Measurements from ENCODE around the gene MYO7A.

Gene MYO7A

GRCh38 chr11:77204754-77205466 is 76.9 kb downstream of the MYO7A start:
- peaks cover 2 to 14% (median 8%) of the 10 kb centered on the region in 5 donors for H3K4me1 ChIP-seq (ENCODE audit: control insufficient read depth in 5 of 5, insufficient read depth in 5 of 5, low read length in 5 of 5)
- H3K36me3 ChIP-seq (ENCODE audit: control insufficient read depth in 5 of 5, insufficient read depth in 5 of 5, low read length in 5 of 5): peaks cover 0 to 46% (median 8%) of the 10 kb centered on the region in 5 donors
- no peak overlapping the region for H3K4me3 ChIP-seq (ENCODE audit: low read depth in 1 of 5, low read length in 5 of 5)
- H3K9ac ChIP-seq (ENCODE audit: low read length in 5 of 5): no peak overlapping the region
- no peaks in the 10 kb centered on the region for H3K27me3 ChIP-seq (ENCODE audit: control insufficient read depth in 5 of 5, insufficient read depth in 4 of 5, low read length in 5 of 5)
- H3K27ac ChIP-seq (ENCODE audit: low read depth, low read length): no peak overlapping the region
- no peaks in the 10 kb centered on the region for H3K9me3 ChIP-seq (ENCODE audit: control insufficient read depth in 5 of 5, low read length in 5 of 5)

GRCh38 chr11:77205467-77206263 is 77.6 kb downstream of the MYO7A start:
- Histone ChIP-seq H3K27me3 (ENCODE audit: control insufficient read depth in 5 of 5, insufficient read depth in 4 of 5, low read length in 5 of 5) (no peaks in the 10 kb centered on the region), H3K4me3 (ENCODE audit: low read depth in 1 of 5, low read length in 5 of 5) (no peak overlapping the region), H3K9ac (ENCODE audit: low read length in 5 of 5) (no peak overlapping the region), H3K36me3 (ENCODE audit: control insufficient read depth in 5 of 5, insufficient read depth in 5 of 5, low read length in 5 of 5) (peaks cover 0 to 48% (median 7%) of the 10 kb centered on the region in 5 donors), H3K27ac (ENCODE audit: low read depth, low read length) (no peak overlapping the region), H3K4me1 (ENCODE audit: control insufficient read depth in 5 of 5, insufficient read depth in 5 of 5, low read length in 5 of 5) (peaks cover 2 to 14% (median 8%) of the 10 kb centered on the region in 5 donors), H3K9me3 (ENCODE audit: control insufficient read depth in 5 of 5, low read length in 5 of 5) (no peaks in the 10 kb centered on the region)

- peaks cover 2 to 14% (median 8%) of the 10 kb centered on the region in 5 donors for H3K4me1 ChIP-seq (ENCODE audit: control insufficient read depth in 5 of 5, insufficient read depth in 5 of 5, low read length in 5 of 5)
- no peak overlapping the region for H3K9ac ChIP-seq (ENCODE audit: low read length in 5 of 5)
- H3K9me3 ChIP-seq (ENCODE audit: control insufficient read depth in 5 of 5, low read length in 5 of 5): no peaks in the 10 kb centered on the region
- H3K27me3 ChIP-seq (ENCODE audit: control insufficient read depth in 5 of 5, insufficient read depth in 4 of 5, low read length in 5 of 5): no peaks in the 10 kb centered on the region
- peaks cover 0 to 48% (median 8%) of the 10 kb centered on the region in 5 donors for H3K36me3 ChIP-seq (ENCODE audit: control insufficient read depth in 5 of 5, insufficient read depth in 5 of 5, low read length in 5 of 5)
- no peak overlapping the region for H3K4me3 ChIP-seq (ENCODE audit: low read depth in 1 of 5, low read length in 5 of 5)
- no peak overlapping the region for H3K27ac ChIP-seq (ENCODE audit: low read depth, low read length)
Measured at GRCh38 chr11:77206264-77207018, 78.4 kb downstream of the MYO7A start.

- no peak overlapping the region for H3K27ac ChIP-seq (ENCODE audit: low read depth, low read length)
- no peak overlapping the region for H3K4me3 ChIP-seq (ENCODE audit: low read depth in 1 of 5, low read length in 5 of 5)
- peaks cover 2 to 14% (median 8%) of the 10 kb centered on the region in 5 donors for H3K4me1 ChIP-seq (ENCODE audit: control insufficient read depth in 5 of 5, insufficient read depth in 5 of 5, low read length in 5 of 5)
- H3K27me3 ChIP-seq (ENCODE audit: control insufficient read depth in 5 of 5, insufficient read depth in 4 of 5, low read length in 5 of 5): no peaks in the 10 kb centered on the region
- H3K9ac ChIP-seq (ENCODE audit: low read length in 5 of 5): no peak overlapping the region
- H3K36me3 ChIP-seq (ENCODE audit: control insufficient read depth in 5 of 5, insufficient read depth in 5 of 5, low read length in 5 of 5): peaks cover 0 to 46% (median 13%) of the 10 kb centered on the region in 5 donors
- no peaks in the 10 kb centered on the region for H3K9me3 ChIP-seq (ENCODE audit: control insufficient read depth in 5 of 5, low read length in 5 of 5)
Measured at GRCh38 chr11:77207019-77207485, 79.0 kb downstream of the MYO7A start.

- Histone ChIP-seq H3K9me3 (ENCODE audit: control insufficient read depth in 5 of 5, low read length in 5 of 5) (no peaks in the 10 kb centered on the region), H3K27me3 (ENCODE audit: control insufficient read depth in 5 of 5, insufficient read depth in 4 of 5, low read length in 5 of 5) (no peaks in the 10 kb centered on the region), H3K4me1 (ENCODE audit: control insufficient read depth in 5 of 5, insufficient read depth in 5 of 5, low read length in 5 of 5) (peaks cover 2 to 14% (median 8%) of the 10 kb centered on the region in 5 donors), H3K36me3 (ENCODE audit: control insufficient read depth in 5 of 5, insufficient read depth in 5 of 5, low read length in 5 of 5) (peaks cover 0 to 48% (median 12%) of the 10 kb centered on the region in 5 donors), H3K27ac (ENCODE audit: low read depth, low read length) (no peak overlapping the region), H3K9ac (ENCODE audit: low read length in 5 of 5) (no peak overlapping the region), H3K4me3 (ENCODE audit: low read depth in 1 of 5, low read length in 5 of 5) (no peak overlapping the region)
Measured at GRCh38 chr11:77207618-77208313, 79.7 kb downstream of the MYO7A start.

GRCh38 chr11:77208535-77208934 is 80.5 kb downstream of the MYO7A start:
- H3K9ac ChIP-seq (ENCODE audit: low read length in 5 of 5): no peak overlapping the region
- no peaks in the 10 kb centered on the region for H3K9me3 ChIP-seq (ENCODE audit: control insufficient read depth in 5 of 5, low read length in 5 of 5)
- no peak overlapping the region for H3K27ac ChIP-seq (ENCODE audit: low read depth, low read length)
- H3K4me1 ChIP-seq (ENCODE audit: control insufficient read depth in 5 of 5, insufficient read depth in 5 of 5, low read length in 5 of 5): peaks cover 2 to 14% (median 8%) of the 10 kb centered on the region in 5 donors
- no peak overlapping the region for H3K4me3 ChIP-seq (ENCODE audit: low read depth in 1 of 5, low read length in 5 of 5)
- peaks cover 0 to 55% (median 20%) of the 10 kb centered on the region in 5 donors for H3K36me3 ChIP-seq (ENCODE audit: control insufficient read depth in 5 of 5, insufficient read depth in 5 of 5, low read length in 5 of 5)
- no peaks in the 10 kb centered on the region for H3K27me3 ChIP-seq (ENCODE audit: control insufficient read depth in 5 of 5, insufficient read depth in 4 of 5, low read length in 5 of 5)

GRCh38 chr11:77209663-77210062 is 81.6 kb downstream of the MYO7A start:
- H3K36me3 ChIP-seq (ENCODE audit: control insufficient read depth in 5 of 5, insufficient read depth in 5 of 5, low read length in 5 of 5): peaks cover 0 to 59% (median 24%) of the 10 kb centered on the region in 5 donors

GRCh38 chr11:77211040-77211451 is 83.0 kb downstream of the MYO7A start:
- no peak overlapping the region for H3K27ac ChIP-seq (ENCODE audit: low read depth, low read length)
- no peak overlapping the region for H3K4me3 ChIP-seq (ENCODE audit: low read depth in 1 of 5, low read length in 5 of 5)
- H3K9me3 ChIP-seq (ENCODE audit: control insufficient read depth in 5 of 5, low read length in 5 of 5): no peaks in the 10 kb centered on the region
- H3K27me3 ChIP-seq (ENCODE audit: control insufficient read depth in 5 of 5, insufficient read depth in 4 of 5, low read length in 5 of 5): no peaks in the 10 kb centered on the region
- H3K9ac ChIP-seq (ENCODE audit: low read length in 5 of 5): no peak overlapping the region
- peaks cover 2 to 14% (median 8%) of the 10 kb centered on the region in 5 donors for H3K4me1 ChIP-seq (ENCODE audit: control insufficient read depth in 5 of 5, insufficient read depth in 5 of 5, low read length in 5 of 5)
- H3K36me3 ChIP-seq (ENCODE audit: control insufficient read depth in 5 of 5, insufficient read depth in 5 of 5, low read length in 5 of 5): peaks cover 0 to 59% (median 24%) of the 10 kb centered on the region in 5 donors

More at GRCh38 chr11:77209663-77210062, 81.6 kb downstream of the MYO7A start:
- H3K4me3 ChIP-seq (ENCODE audit: low read depth in 1 of 5, low read length in 5 of 5): no peak overlapping the region
- H3K27me3 ChIP-seq (ENCODE audit: control insufficient read depth in 5 of 5, insufficient read depth in 4 of 5, low read length in 5 of 5): no peaks in the 10 kb centered on the region
- peaks cover 2 to 14% (median 8%) of the 10 kb centered on the region in 5 donors for H3K4me1 ChIP-seq (ENCODE audit: control insufficient read depth in 5 of 5, insufficient read depth in 5 of 5, low read length in 5 of 5)
- H3K9me3 ChIP-seq (ENCODE audit: control insufficient read depth in 5 of 5, low read length in 5 of 5): no peaks in the 10 kb centered on the region
- H3K9ac ChIP-seq (ENCODE audit: low read length in 5 of 5): no peak overlapping the region
- H3K27ac ChIP-seq (ENCODE audit: low read depth, low read length): no peak overlapping the region

GRCh38 chr11:77211594-77212251 is 83.7 kb downstream of the MYO7A start:
- Histone ChIP-seq H3K4me3 (ENCODE audit: low read depth in 1 of 5, low read length in 5 of 5) (no peak overlapping the region), H3K27ac (ENCODE audit: low read depth, low read length) (no peak overlapping the region), H3K36me3 (ENCODE audit: control insufficient read depth in 5 of 5, insufficient read depth in 5 of 5, low read length in 5 of 5) (peaks cover 0 to 55% (median 24%) of the 10 kb centered on the region in 5 donors), H3K27me3 (ENCODE audit: control insufficient read depth in 5 of 5, insufficient read depth in 4 of 5, low read length in 5 of 5) (no peaks in the 10 kb centered on the region), H3K4me1 (ENCODE audit: control insufficient read depth in 5 of 5, insufficient read depth in 5 of 5, low read length in 5 of 5) (peaks cover 2 to 9% (median 8%) of the 10 kb centered on the region in 5 donors), H3K9ac (ENCODE audit: low read length in 5 of 5) (no peak overlapping the region), H3K9me3 (ENCODE audit: control insufficient read depth in 5 of 5, low read length in 5 of 5) (no peaks in the 10 kb centered on the region)
